IMR-90 (cell line): ENCODE results near the gene PLCH1. TPM values are rescaled to one million over a fixed set of nuclear protein-coding genes. Genes with fewer than 3 reads are reported as not detected.

Source experiments
- ATAC-seq: fragments of 200-7000 bp; cut with Tn5 transposase; 2 replicates; pipeline ENCODE4 v1.9.1; 2020; ENCODE audit warnings: low read depth, mild to moderate bottlenecking, moderate library complexity
- BruUV-seq: library from RNA; stranded (reverse); fragments of 400-500 nt; replicated peaks from 2 replicates; lab custom pipeline; 2021; lab: Mats Ljungman, UMichigan
- CTCF ChIA-PET: fragments of 300-600 bp; formaldehyde crosslinking; extraction: SDS; loops from one replicate; lab custom pipeline; 2021; ENCODE audit warnings: antibody characterized with exemption; lab: Yijun Ruan, JAX
- POLR2A ChIA-PET: fragments of 300-600 bp; sonication (Branson Sonifier 250); formaldehyde crosslinking; loops from one replicate; lab custom pipeline; 2022; ENCODE audit warnings: antibody characterized with exemption; ENCODE audit not compliant: unreplicated experiment; lab: Charles Lee
- DNase-seq: peaks from one replicate; pipeline ENCODE4 v3.0.0; 2013
- H2AFZ ChIP-seq: replicated peaks from 2 replicates; pipeline ENCODE3; 2013; ENCODE audit warnings: low read length, mild to moderate bottlenecking; ENCODE audit not compliant: poor library complexity
- H2AK5ac ChIP-seq: 2 replicates; pipeline ENCODE4 v1.6.1; 2013; ENCODE audit warnings: low read depth, low read length, inconsistent platforms
- H2AK9ac ChIP-seq: replicated peaks from 2 replicates; pipeline ENCODE3; 2013; ENCODE audit warnings: mild to moderate bottlenecking, low read depth, low read length, moderate library complexity; ENCODE audit not compliant: poor library complexity
- H2BK120ac ChIP-seq: 2 replicates; pipeline ENCODE4 v1.6.1; 2013; ENCODE audit warnings: low read depth, low read length, inconsistent platforms
- H2BK15ac ChIP-seq: 3 replicates; pipeline ENCODE4 v1.6.1; 2013; ENCODE audit warnings: low read depth, low read length, inconsistent platforms
- H2BK20ac ChIP-seq: 2 replicates; pipeline ENCODE4 v1.6.1; 2013; ENCODE audit warnings: low read depth, mild to moderate bottlenecking, inconsistent platforms, low read length, moderate library complexity
- H2BK5ac ChIP-seq: 2 replicates; pipeline ENCODE4 v1.6.1; 2013; ENCODE audit warnings: mild to moderate bottlenecking, low read depth, low read length, inconsistent platforms; ENCODE audit not compliant: poor library complexity, severe bottlenecking
- H3K14ac ChIP-seq: replicated peaks from 2 replicates; pipeline ENCODE4 v1.6.1; 2013; ENCODE audit warnings: low read depth, low read length, inconsistent platforms
- H3K18ac ChIP-seq: 2 replicates; pipeline ENCODE4 v1.6.1; 2013; ENCODE audit warnings: low read depth, low read length, control low read depth
- H3K23ac ChIP-seq: 2 replicates; pipeline ENCODE4 v1.6.1; 2013; ENCODE audit warnings: low read depth, low read length, inconsistent platforms
- H3K27ac ChIP-seq: 2 replicates; pipeline ENCODE4 v1.5.1; 2013; ENCODE audit warnings: mild to moderate bottlenecking, control low read depth, low read length; ENCODE audit not compliant: insufficient read depth
- H3K27me3 ChIP-seq: 2 replicates; pipeline ENCODE4 v1.6.1; 2013; ENCODE audit warnings: low read length; ENCODE audit not compliant: control insufficient read depth, insufficient read depth
- H3K36me3 ChIP-seq: 2 replicates; pipeline ENCODE4 v1.6.1; 2013; ENCODE audit warnings: low read length, mixed read lengths; ENCODE audit not compliant: control insufficient read depth, insufficient read depth
- H3K4ac ChIP-seq: 2 replicates; pipeline ENCODE4 v1.6.1; 2013; ENCODE audit warnings: low read depth, low read length, inconsistent platforms
- H3K4me1 ChIP-seq: 2 replicates; pipeline ENCODE4 v1.6.1; 2013; ENCODE audit warnings: low read length, mixed read lengths; ENCODE audit not compliant: control insufficient read depth, insufficient read depth
- H3K4me2 ChIP-seq: 2 replicates; pipeline ENCODE4 v1.6.1; 2013; ENCODE audit warnings: low read depth, mild to moderate bottlenecking, control low read depth, low read length, moderate library complexity
- H3K4me3 ChIP-seq: 2 replicates; pipeline ENCODE4 v1.5.1; 2013; ENCODE audit warnings: low read depth, mild to moderate bottlenecking, control low read depth, low read length, moderate library complexity; ENCODE audit not compliant: insufficient read depth
- H3K56ac ChIP-seq: 2 replicates; pipeline ENCODE4 v1.6.1; 2013; ENCODE audit warnings: low read length, inconsistent platforms; ENCODE audit not compliant: insufficient read depth; ENCODE audit errors: extremely low read depth
- H3K79me1 ChIP-seq, 2 experiments: 2 replicates each; pipeline ENCODE4 v1.6.1; 2013; ENCODE audit warnings: low read length in 2 of 2, inconsistent platforms in 1 of 2, low read depth in 1 of 2
- H3K9ac ChIP-seq: 2 replicates; pipeline ENCODE4 v1.6.1; 2013; ENCODE audit warnings: low read depth, low read length, control low read depth
- H3K9me1 ChIP-seq: 2 replicates; pipeline ENCODE4 v1.6.1; 2013; ENCODE audit warnings: low read length, inconsistent platforms; ENCODE audit not compliant: insufficient read depth
- H3K9me3 ChIP-seq: 2 replicates; pipeline ENCODE4 v1.6.1; 2013; ENCODE audit warnings: low read length; ENCODE audit not compliant: control insufficient read depth, insufficient read depth
- H4K20me1 ChIP-seq: 2 replicates; pipeline ENCODE4 v1.6.1; 2013; ENCODE audit warnings: low read length, inconsistent platforms; ENCODE audit not compliant: insufficient read depth
- H4K5ac ChIP-seq: 2 replicates; pipeline ENCODE4 v1.6.1; 2013; ENCODE audit warnings: mild to moderate bottlenecking, low read depth, low read length, control low read depth
- H4K8ac ChIP-seq, 2 experiments: 2 replicates each; pipeline ENCODE4 v1.6.1; 2013; ENCODE audit warnings: low read depth in 2 of 2, low read length in 2 of 2, control low read depth in 1 of 2, inconsistent platforms in 1 of 2
- H4K91ac ChIP-seq: 2 replicates; pipeline ENCODE4 v1.6.1; 2013; ENCODE audit warnings: low read depth, low read length, inconsistent platforms; ENCODE audit not compliant: insufficient read depth
- CEBPB ChIP-seq: IDR thresholded peaks from 2 replicates; pipeline ENCODE4 v1.6.1; 2012; ENCODE audit warnings: low read depth, low read length, improper control_type of control experiment
- MAFK ChIP-seq: IDR thresholded peaks from 2 replicates; pipeline ENCODE4 v1.6.1; 2012; ENCODE audit warnings: low read depth, low read length, improper control_type of control experiment
- MAZ ChIP-seq: IDR thresholded peaks from 2 replicates; pipeline ENCODE4 v1.6.1; 2012; ENCODE audit warnings: low read depth, mild to moderate bottlenecking, low read length, improper control_type of control experiment, moderate library complexity, borderline replicate concordance
- MXI1 ChIP-seq: IDR thresholded peaks from 2 replicates; pipeline ENCODE4 v1.6.1; 2012; ENCODE audit warnings: low read depth, mild to moderate bottlenecking, low read length, moderate library complexity, borderline replicate concordance
- NFE2L2 ChIP-seq: fragments of 150-350 bp; IDR thresholded peaks from 2 replicates; pipeline ENCODE4 v1.6.1; 2016; ENCODE audit warnings: low read depth, mild to moderate bottlenecking, low read length
- RAD21 ChIP-seq: IDR thresholded peaks from 2 replicates; pipeline ENCODE4 v1.6.1; 2012; ENCODE audit warnings: low read length, improper control_type of control experiment
- SMC3 ChIP-seq: fragments of 150-350 bp; IDR thresholded peaks from 2 replicates; pipeline ENCODE4 v1.6.1; 2016; ENCODE audit warnings: low read depth, mild to moderate bottlenecking, antibody characterized with exemption, low read length, moderate library complexity
- WGBS, 2 experiments: methylation state at CpG; one replicate each; pipeline versions ENCODE4 v1.1.5 to v1.1.7; 2013; ENCODE audit warnings: missing lambda C conversion rate in 2 of 2; ENCODE audit not compliant: insufficient read length in 1 of 2; ENCODE audit errors: extremely low coverage in 2 of 2; 5-methylcytosine and 5-hydroxymethylcytosine counted together
- dilution Hi-C: fragments of 300-500 bp; cut with HindIII; formaldehyde crosslinking; loops from one replicate; pipeline ENCODE4 v1.14.3; 2018; ENCODE audit warnings: low sequenced_read_pairs; ENCODE audit not compliant: unreplicated experiment
- in situ Hi-C: fragments of 300-500 bp; cut with MboI; formaldehyde crosslinking; loops from 3 replicates; pipeline ENCODE4 v1.14.3; 2019; ENCODE audit warnings: low sequenced_read_pairs, inconsistent platforms, mixed read lengths
- intact Hi-C: fragments of 100-400 bp; cut with micrococcal nuclease; formaldehyde crosslinking; loops from 2 replicates; pipeline ENCODE4 v1.10.0; 2022
- polyA plus RNA-seq, 3 experiments: library from polyadenylated mRNA; depleted of rRNA; stranded (reverse); fragments of >200 nt; gene quantifications; 2 replicates each; pipeline ENCODE4 v1.2.3, GENCODE V29; 2012; ENCODE audit warnings: low replicate concordance in 1 of 3
- total RNA-seq: library from RNA; depleted of rRNA; stranded (reverse); fragments of >200 nt; gene quantifications from 2 replicates; pipeline ENCODE4 v1.2.3, GENCODE V29; 2012
- TF ChIP-seq, protein P1 (sequence below): fragments of 150-350 bp; IDR thresholded peaks from 2 replicates; pipeline ENCODE4 v1.6.1; 2016; ENCODE audit warnings: low read depth, mild to moderate bottlenecking, low read length, moderate library complexity, borderline replicate concordance

Gene PLCH1
- total and polyA plus RNA-seq, 2 of the 4 experiments (the other 2 are of a cell fraction), result not detected

DNA sequence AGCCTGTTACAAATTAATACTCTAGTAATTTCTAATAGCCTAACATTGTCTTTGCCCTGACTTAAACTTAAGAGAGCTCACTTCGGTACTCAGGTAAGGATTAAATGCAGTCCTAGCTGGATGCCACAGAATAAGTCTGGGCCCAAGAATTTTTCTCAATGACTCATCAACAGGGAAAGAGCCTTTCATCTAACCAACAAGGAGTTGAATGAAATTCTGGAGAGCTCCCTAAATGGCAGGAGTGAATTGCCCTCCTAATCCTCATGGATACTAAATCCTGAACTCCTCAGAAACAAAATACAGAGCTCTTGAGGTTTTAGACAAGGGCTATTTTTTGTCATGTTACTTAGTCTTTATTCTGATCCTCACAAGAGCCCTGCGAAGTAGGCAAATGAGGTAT is 159.5 kb downstream of the PLCH1 start:
- no peak overlapping the region for H2AK9ac ChIP-seq
- H2BK20ac ChIP-seq, result no peak overlapping the region
- no peak overlapping the region for H3K9ac ChIP-seq
- no peak overlapping the region for H2BK15ac ChIP-seq
- ChIA-PET POLR2A (no interaction called here), CTCF (interaction anchor here (0.6 to 1.1 kb wide), 3 partner anchors 9 to 187 kb away, joined by 3 to 4 read pairs (median 3); no protein-coding TSS in a partner anchor)
- H2BK120ac ChIP-seq, result no peak overlapping the region
- H3K36me3 ChIP-seq, result no peaks in the 10 kb centered on the region
- TF ChIP-seq MXI1 (no peak), SMC3 (no peak), MAZ (no peak), CEBPB (no peak), MAFK (no peak), RAD21 (no peak), NFE2L2 (no peak)
- TF ChIP-seq, protein P1, sequence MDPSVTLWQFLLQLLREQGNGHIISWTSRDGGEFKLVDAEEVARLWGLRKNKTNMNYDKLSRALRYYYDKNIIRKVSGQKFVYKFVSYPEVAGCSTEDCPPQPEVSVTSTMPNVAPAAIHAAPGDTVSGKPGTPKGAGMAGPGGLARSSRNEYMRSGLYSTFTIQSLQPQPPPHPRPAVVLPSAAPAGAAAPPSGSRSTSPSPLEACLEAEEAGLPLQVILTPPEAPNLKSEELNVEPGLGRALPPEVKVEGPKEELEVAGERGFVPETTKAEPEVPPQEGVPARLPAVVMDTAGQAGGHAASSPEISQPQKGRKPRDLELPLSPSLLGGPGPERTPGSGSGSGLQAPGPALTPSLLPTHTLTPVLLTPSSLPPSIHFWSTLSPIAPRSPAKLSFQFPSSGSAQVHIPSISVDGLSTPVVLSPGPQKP, result no peak
- H4K8ac ChIP-seq, result no peak overlapping the region
- H3K23ac ChIP-seq, result no peak overlapping the region
- no peaks in the 10 kb centered on the region for H4K20me1 ChIP-seq
- no peak overlapping the region for H3K56ac ChIP-seq
- ATAC-seq (no peak), DNase-seq (no peak)
- no peak overlapping the region for H3K4ac ChIP-seq
- BruUV-seq, result no TSS peak
- no peak overlapping the region for H3K14ac ChIP-seq
- intact Hi-C loops, result no loop called here
- H2AK5ac ChIP-seq, result no peak overlapping the region
- no peak overlapping the region for H3K18ac ChIP-seq
- in situ Hi-C loops, result no loop called here
- H4K5ac ChIP-seq, result no peak overlapping the region
- H3K79me1 ChIP-seq, result no peaks in the 10 kb centered on the region
- no peak overlapping the region for H2BK5ac ChIP-seq
- H3K4me1 ChIP-seq, result no peaks in the 10 kb centered on the region
- no CpG with 5 or more reads among the region's 2 CpGs for WGBS, 2 experiments
- no peak overlapping the region for H3K4me3 ChIP-seq
- H3K4me2 ChIP-seq, result no peak overlapping the region
- H3K9me1 ChIP-seq, result no peaks in the 10 kb centered on the region
- no peak overlapping the region for H3K27ac ChIP-seq
- no peaks in the 10 kb centered on the region for H3K9me3 ChIP-seq
- H3K27me3 ChIP-seq, result no peaks in the 10 kb centered on the region
- dilution Hi-C loops, result no loop called here
- H4K91ac ChIP-seq, result no peak overlapping the region
- H2AFZ ChIP-seq, result no peak overlapping the region
